Subcutaneous preadipocyte (primary cell): Measurements from ENCODE around the gene RBMS3. TPM values are rescaled to one million over a fixed set of nuclear protein-coding genes. Genes with fewer than 3 reads are reported as not detected.

Source experiments
- small RNA-seq: library from RNA; depleted of rRNA; stranded (forward); fragments of <200 nt; gene quantifications from one replicate; pipeline ENCODE3, GENCODE V24; 2012
- total RNA-seq: library from RNA; depleted of rRNA; stranded (reverse); fragments of >200 nt; gene quantifications from 2 replicates; pipeline ENCODE4 v1.2.3, GENCODE V29; 2012

Gene RBMS3
- total RNA-seq, result 33.4 and 47.7 TPM in 2 replicates

DNA sequence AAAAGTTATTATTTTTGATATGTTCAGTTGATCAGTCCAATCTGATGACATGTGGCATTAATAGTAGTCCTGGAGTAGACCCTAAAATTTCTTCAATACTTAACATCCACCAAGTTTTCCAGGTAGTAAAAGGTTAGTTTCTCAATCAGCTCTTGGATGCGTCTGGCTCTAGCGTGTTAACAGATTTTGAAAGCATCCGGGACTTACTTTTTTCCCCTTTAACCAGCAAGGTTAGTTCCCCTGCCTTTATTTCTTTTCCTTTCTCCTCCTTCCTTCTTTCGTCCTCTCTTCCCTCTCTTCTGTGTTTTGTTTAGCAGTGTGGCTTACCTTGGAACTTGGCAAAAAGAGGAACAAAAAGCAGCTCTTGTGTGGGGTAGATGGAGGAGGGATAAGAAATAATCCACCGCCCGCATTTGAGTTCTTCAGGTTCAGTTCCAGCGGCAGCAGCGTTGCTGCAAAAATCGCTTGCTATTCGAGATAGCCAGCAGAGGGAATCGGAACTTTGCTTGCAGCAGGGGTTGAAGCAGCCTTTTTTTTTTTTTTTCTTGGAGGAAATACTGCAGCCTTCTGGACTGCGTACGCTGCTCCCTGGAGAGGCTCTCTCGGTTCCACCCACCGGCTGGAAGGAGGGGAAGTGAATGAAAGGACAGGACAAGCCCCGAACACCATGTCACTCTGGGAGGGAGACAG lies at the start of gene RBMS3:
TSS of gene RBMS3 (plus strand) at position 668 of the 690 bp plus-strand sequence.

Small RNAs within 50 kb of the gene (small RNA-seq; reads per million reads assigned to genes)
- gene MTND4LP9, result not detected
